GM12878 (cell line): ENCODE data around the gene RPL27A. TPM values are rescaled to one million over a fixed set of nuclear protein-coding genes. Genes with fewer than 3 reads are reported as not detected.
A peak's percentile ranks its signal among the peaks of the same experiment; 100 is the strongest.

Experiments
- ATF7 ChIP-seq: fragments of 450-650 bp; IDR thresholded peaks from 2 replicates; pipeline ENCODE4 v1.6.1; 2016; ENCODE audit warnings: low read depth, mild to moderate bottlenecking
- CHD2 ChIP-seq: IDR thresholded peaks from 2 replicates; pipeline ENCODE4 v1.6.1; 2011; ENCODE audit warnings: low read depth, low read length, improper control_type of control experiment, borderline replicate concordance
- FOXM1 ChIP-seq: IDR thresholded peaks from 2 replicates; pipeline ENCODE4 v1.6.1; 2012; ENCODE audit warnings: low read depth, mild to moderate bottlenecking, inconsistent platforms, low read length, moderate library complexity
- HDAC6 ChIP-seq: fragments of 200-600 bp; sonication (generic); IDR thresholded peaks from one replicate; pipeline ENCODE4 v1.8.0; 2017; ENCODE audit warnings: antibody characterized with exemption; ENCODE audit not compliant: unreplicated experiment
- IRF4 ChIP-seq: IDR thresholded peaks from 2 replicates; pipeline ENCODE4 v1.6.1; 2011; ENCODE audit warnings: low read depth, low read length
- KDM1A ChIP-seq: fragments of 200-600 bp; sonication (generic); IDR thresholded peaks from 2 replicates; pipeline ENCODE4 v1.6.1; 2016; ENCODE audit warnings: borderline replicate concordance
- NRF1 ChIP-seq: conservative IDR thresholded peaks from 2 replicates; pipeline ENCODE4 v1.6.1; 2011; ENCODE audit warnings: mild to moderate bottlenecking, low read depth, low read length, improper control_type of control experiment
- RAD21 ChIP-seq: IDR thresholded peaks from 2 replicates; pipeline ENCODE4 v1.6.1; 2011; ENCODE audit warnings: mild to moderate bottlenecking, low read depth, low read length, moderate library complexity; ENCODE audit not compliant: insufficient read depth
- SMARCA5 ChIP-seq: fragments of 450-650 bp; IDR thresholded peaks from 2 replicates; pipeline ENCODE4 v1.6.1; 2017; ENCODE audit warnings: mild to moderate bottlenecking
- SPI1 ChIP-seq: IDR thresholded peaks from 2 replicates; pipeline ENCODE4 v1.6.1; 2011; ENCODE audit warnings: low read depth, mild to moderate bottlenecking, low read length, moderate library complexity, borderline replicate concordance; ENCODE audit not compliant: insufficient read depth
- TARDBP ChIP-seq: IDR thresholded peaks from 2 replicates; pipeline ENCODE4 v1.6.1; 2016; ENCODE audit warnings: borderline replicate concordance
- ZNF217 ChIP-seq: fragments of 450-650 bp; IDR thresholded peaks from 2 replicates; pipeline ENCODE4 v1.6.1; 2017; ENCODE audit warnings: antibody characterized with exemption, mild to moderate bottlenecking
- ZNF622 ChIP-seq: fragments of 450-650 bp; IDR thresholded peaks from 2 replicates; pipeline ENCODE4 v1.6.1; 2017; ENCODE audit warnings: mild to moderate bottlenecking, inconsistent platforms
- polyA plus RNA-seq, 11 experiments: library from polyadenylated mRNA; depleted of rRNA in 4 of 11; unstranded in 6 of 11; stranded (reverse) in 5 of 11; fragments of >200 nt; fragmentation: Nextera tagmentation in 4 of 11; fragmentation: Illumina TruSeq in 1 of 11; extraction: Ambion mirVana in 4 of 11; extraction: Trizol in 1 of 11; gene quantifications; 1 replicate in 1 of 11; 2 replicates in 10 of 11; pipeline versions ENCODE4 v1.2.1 to v1.2.3, GENCODE V29; 2011 to 2016; ENCODE audit warnings: inconsistent platforms in 2 of 11, missing spikeins in 2 of 11, low read depth in 1 of 11
- total RNA-seq, 4 experiments: library from RNA; depleted of rRNA in 3 of 4; stranded (reverse); fragments of >200 nt in 3 of 4; fragmentation: Illumina TruSeq in 1 of 4; extraction: Trizol in 1 of 4; gene quantifications; 2 replicates each; pipeline versions ENCODE4 v1.2.1 to v1.2.3, GENCODE V29; 2013 to 2021
- TF ChIP-seq, protein P1 (sequence below): IDR thresholded peaks from 2 replicates; pipeline ENCODE4 v1.6.1; 2012; ENCODE audit warnings: low read length, inconsistent platforms
- TF ChIP-seq, protein P2 (sequence below): IDR thresholded peaks from 2 replicates; pipeline ENCODE4 v1.6.1; 2011; ENCODE audit warnings: low read depth, mild to moderate bottlenecking, low read length, moderate library complexity, borderline replicate concordance; ENCODE audit errors: extremely low read depth
- TF ChIP-seq, protein P3 (sequence below): IDR thresholded peaks from 2 replicates; pipeline ENCODE4 v1.6.1; 2012; ENCODE audit warnings: low read depth, low read length, improper control_type of control experiment
- TF ChIP-seq, protein P4 (sequence below): IDR thresholded peaks from 2 replicates; pipeline ENCODE4 v1.6.1; 2012; ENCODE audit warnings: improper control_type of control experiment, low read depth, low read length; ENCODE audit not compliant: insufficient replicate concordance
- TF ChIP-seq, protein P5 (sequence below): fragments of 450-650 bp; IDR thresholded peaks from 2 replicates; pipeline ENCODE4 v1.6.1; 2014; ENCODE audit warnings: mild to moderate bottlenecking

The RPL27A gene
- total and polyA plus RNA-seq, 10 of the 15 experiments (the other 5 are each of a cell fraction or from before 2014, with no cell fraction given), result 978 to 4,776 (median 1,959) TPM

DNA sequence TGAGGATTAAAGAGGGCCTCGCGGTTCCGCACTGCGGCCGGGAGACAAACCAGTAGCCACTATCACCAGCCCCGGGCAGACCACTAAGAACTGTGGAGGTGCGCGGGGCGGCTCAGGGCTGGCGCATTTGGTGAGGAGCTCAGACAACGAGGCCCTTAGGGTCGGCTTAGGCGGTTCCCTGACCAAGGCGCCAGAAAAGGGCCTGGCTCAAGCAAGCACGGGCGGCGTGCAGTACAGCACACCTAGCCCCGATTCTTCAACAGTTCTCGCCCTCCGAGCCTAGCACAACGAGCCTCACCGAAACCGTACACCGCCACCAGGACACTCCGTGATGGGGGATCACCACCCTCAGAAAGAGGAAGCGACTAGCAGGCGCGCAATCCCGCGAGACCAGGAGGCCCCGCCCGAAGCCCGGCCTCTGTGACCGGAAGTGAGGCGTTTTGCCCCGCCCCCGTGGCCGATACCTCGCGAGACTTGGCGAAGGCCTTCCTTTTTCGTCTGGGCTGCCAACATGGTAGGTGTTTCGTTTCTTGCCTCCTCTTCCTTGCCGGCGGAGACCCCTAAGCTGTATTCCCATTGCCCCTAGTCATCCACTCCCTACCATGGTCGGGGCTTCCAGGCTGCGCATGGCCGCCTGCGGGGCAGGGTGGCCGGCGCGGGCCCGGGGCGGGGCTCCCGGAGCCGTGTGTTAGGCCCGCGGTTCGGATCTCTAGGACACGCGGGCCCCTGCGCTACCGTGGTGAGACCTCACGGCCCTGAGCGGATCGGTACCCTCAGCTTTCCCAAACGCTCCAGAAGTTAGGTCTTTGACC lies at the start of gene RPL27A, which contains the start of gene TRIM66 (continued):
- TF ChIP-seq TARDBP, result no peak
- peak; percentile 46 for TF ChIP-seq ATF7
- TF ChIP-seq, protein P1, sequence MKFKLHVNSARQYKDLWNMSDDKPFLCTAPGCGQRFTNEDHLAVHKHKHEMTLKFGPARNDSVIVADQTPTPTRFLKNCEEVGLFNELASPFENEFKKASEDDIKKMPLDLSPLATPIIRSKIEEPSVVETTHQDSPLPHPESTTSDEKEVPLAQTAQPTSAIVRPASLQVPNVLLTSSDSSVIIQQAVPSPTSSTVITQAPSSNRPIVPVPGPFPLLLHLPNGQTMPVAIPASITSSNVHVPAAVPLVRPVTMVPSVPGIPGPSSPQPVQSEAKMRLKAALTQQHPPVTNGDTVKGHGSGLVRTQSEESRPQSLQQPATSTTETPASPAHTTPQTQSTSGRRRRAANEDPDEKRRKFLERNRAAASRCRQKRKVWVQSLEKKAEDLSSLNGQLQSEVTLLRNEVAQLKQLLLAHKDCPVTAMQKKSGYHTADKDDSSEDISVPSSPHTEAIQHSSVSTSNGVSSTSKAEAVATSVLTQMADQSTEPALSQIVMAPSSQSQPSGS, result no peak
- no peak for TF ChIP-seq ZNF622
- TF ChIP-seq RAD21, result no peak
- TF ChIP-seq SMARCA5, result peak; percentile 68; the same call in 1 of the 2 replicates
- TF ChIP-seq, protein P2, sequence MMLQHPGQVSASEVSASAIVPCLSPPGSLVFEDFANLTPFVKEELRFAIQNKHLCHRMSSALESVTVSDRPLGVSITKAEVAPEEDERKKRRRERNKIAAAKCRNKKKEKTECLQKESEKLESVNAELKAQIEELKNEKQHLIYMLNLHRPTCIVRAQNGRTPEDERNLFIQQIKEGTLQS, result no peak
- TF ChIP-seq IRF4, result peak; percentile 69; the same call in 1 of the 2 replicates
- TF ChIP-seq NRF1, result no peak
- peak; percentile 100 for TF ChIP-seq CHD2
- no peak for TF ChIP-seq ZNF217
- peak; percentile 98 for TF ChIP-seq SPI1
- TF ChIP-seq, protein P3, sequence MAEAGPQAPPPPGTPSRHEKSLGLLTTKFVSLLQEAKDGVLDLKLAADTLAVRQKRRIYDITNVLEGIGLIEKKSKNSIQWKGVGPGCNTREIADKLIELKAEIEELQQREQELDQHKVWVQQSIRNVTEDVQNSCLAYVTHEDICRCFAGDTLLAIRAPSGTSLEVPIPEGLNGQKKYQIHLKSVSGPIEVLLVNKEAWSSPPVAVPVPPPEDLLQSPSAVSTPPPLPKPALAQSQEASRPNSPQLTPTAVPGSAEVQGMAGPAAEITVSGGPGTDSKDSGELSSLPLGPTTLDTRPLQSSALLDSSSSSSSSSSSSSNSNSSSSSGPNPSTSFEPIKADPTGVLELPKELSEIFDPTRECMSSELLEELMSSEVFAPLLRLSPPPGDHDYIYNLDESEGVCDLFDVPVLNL, result no peak
- TF ChIP-seq, protein P4, sequence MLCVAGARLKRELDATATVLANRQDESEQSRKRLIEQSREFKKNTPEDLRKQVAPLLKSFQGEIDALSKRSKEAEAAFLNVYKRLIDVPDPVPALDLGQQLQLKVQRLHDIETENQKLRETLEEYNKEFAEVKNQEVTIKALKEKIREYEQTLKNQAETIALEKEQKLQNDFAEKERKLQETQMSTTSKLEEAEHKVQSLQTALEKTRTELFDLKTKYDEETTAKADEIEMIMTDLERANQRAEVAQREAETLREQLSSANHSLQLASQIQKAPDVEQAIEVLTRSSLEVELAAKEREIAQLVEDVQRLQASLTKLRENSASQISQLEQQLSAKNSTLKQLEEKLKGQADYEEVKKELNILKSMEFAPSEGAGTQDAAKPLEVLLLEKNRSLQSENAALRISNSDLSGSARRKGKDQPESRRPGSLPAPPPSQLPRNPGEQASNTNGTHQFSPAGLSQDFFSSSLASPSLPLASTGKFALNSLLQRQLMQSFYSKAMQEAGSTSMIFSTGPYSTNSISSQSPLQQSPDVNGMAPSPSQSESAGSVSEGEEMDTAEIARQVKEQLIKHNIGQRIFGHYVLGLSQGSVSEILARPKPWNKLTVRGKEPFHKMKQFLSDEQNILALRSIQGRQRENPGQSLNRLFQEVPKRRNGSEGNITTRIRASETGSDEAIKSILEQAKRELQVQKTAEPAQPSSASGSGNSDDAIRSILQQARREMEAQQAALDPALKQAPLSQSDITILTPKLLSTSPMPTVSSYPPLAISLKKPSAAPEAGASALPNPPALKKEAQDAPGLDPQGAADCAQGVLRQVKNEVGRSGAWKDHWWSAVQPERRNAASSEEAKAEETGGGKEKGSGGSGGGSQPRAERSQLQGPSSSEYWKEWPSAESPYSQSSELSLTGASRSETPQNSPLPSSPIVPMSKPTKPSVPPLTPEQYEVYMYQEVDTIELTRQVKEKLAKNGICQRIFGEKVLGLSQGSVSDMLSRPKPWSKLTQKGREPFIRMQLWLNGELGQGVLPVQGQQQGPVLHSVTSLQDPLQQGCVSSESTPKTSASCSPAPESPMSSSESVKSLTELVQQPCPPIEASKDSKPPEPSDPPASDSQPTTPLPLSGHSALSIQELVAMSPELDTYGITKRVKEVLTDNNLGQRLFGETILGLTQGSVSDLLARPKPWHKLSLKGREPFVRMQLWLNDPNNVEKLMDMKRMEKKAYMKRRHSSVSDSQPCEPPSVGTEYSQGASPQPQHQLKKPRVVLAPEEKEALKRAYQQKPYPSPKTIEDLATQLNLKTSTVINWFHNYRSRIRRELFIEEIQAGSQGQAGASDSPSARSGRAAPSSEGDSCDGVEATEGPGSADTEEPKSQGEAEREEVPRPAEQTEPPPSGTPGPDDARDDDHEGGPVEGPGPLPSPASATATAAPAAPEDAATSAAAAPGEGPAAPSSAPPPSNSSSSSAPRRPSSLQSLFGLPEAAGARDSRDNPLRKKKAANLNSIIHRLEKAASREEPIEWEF, result no peak
- TF ChIP-seq FOXM1, result no peak
- TF ChIP-seq HDAC6, result peak; percentile 88
- no peak for TF ChIP-seq KDM1A
- TF ChIP-seq, protein P5, sequence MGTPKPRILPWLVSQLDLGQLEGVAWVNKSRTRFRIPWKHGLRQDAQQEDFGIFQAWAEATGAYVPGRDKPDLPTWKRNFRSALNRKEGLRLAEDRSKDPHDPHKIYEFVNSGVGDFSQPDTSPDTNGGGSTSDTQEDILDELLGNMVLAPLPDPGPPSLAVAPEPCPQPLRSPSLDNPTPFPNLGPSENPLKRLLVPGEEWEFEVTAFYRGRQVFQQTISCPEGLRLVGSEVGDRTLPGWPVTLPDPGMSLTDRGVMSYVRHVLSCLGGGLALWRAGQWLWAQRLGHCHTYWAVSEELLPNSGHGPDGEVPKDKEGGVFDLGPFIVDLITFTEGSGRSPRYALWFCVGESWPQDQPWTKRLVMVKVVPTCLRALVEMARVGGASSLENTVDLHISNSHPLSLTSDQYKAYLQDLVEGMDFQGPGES, result no peak
